IPS-18c (cell line): Measurements from ENCODE around the gene GPR37.

Source experiments
- H3K4me3 ChIP-seq: 2 replicates; pipeline ENCODE4 v1.7.0; 2013; ENCODE audit warnings: low read depth, mild to moderate bottlenecking, low read length, moderate library complexity; ENCODE audit not compliant: insufficient read depth
- H3K9me3 ChIP-seq: one replicate; pipeline ENCODE4 v1.6.1; 2013; ENCODE audit warnings: mild to moderate bottlenecking, low read length, moderate library complexity; ENCODE audit not compliant: control insufficient read depth, insufficient read depth

The GPR37 gene

GRCh38 chr7:124701955-124702354, 63.6 kb downstream of the GPR37 start:
- Histone ChIP-seq H3K9me3 (no peaks in the 10 kb centered on the region), H3K4me3 (no peak overlapping the region)

GRCh38 chr7:124700655-124701054, 64.9 kb downstream of the GPR37 start:
- Histone ChIP-seq H3K9me3 (no peaks in the 10 kb centered on the region), H3K4me3 (no peak overlapping the region)

GRCh38 chr7:124698964-124699363, 66.6 kb downstream of the GPR37 start:
- H3K9me3 ChIP-seq = no peaks in the 10 kb centered on the region
- no peak overlapping the region for H3K4me3 ChIP-seq

- H3K9me3 ChIP-seq = no peaks in the 10 kb centered on the region
- H3K4me3 ChIP-seq = no peak overlapping the region
Observed at GRCh38 chr7:124697746-124698145, 67.8 kb downstream of the GPR37 start.
